Activated T-cell treated with anti-CD3 and anti-CD28 coated beads for 48 hours (primary cell): ENCODE measurements around the gene ITCH.
A peak's percentile ranks its signal among the peaks of the same experiment; 100 is the strongest.

Source experiments
- DNase-seq: peaks from one replicate; pipeline ENCODE4 v3.0.0-alpha.2; 2020; ENCODE audit warnings: low read depth

The ITCH gene

GRCh38 chr20:34552569-34552968, 189.5 kb downstream of the ITCH start:
- DNase-seq = no peak

DNA sequence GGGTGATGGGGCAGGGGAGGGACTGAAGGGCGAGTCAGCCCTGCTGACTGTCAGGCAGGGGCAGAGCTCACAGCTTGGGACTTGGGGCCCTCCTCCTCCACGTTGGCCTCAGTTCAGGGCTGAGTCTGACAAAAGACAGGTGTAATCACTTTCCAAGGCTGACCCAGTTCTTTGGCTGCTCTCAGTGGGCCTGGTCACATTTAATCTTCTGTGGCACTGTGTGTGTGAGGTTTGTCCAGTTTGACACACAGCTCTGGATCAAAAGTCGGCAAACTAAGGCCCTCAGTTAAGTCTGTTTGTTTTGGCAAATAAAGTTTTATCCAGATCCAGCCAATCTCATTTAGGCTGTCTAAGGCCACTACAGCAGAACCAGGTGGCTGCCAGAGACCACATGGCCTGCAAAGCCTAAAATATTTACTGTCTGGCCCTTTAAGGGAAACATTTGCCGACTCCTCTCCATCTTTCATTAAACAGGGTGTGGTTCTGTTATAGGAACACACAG, 190.3 kb downstream of the ITCH start:
- DNase-seq = no peak

DNA sequence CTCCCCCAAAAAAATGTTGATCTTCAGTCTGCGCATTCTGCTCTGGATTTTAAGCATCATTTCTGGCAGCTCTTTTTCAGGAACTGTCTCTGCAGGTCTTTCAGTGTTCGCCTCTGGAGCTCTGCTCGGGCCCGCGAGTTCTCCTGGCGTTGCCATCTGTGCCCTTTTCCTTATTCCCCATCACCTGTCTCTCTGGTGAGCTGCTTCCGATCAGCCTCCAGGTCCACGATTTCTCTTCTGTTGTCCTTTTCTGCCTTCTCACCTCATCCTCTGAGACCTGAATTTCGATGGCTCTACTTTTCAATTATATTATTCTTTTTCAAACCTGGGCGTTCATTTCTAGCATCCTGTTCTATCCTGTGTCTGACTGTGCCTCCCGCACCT, 194.9 kb downstream of the ITCH start:
- DNase-seq = no peak

DNA sequence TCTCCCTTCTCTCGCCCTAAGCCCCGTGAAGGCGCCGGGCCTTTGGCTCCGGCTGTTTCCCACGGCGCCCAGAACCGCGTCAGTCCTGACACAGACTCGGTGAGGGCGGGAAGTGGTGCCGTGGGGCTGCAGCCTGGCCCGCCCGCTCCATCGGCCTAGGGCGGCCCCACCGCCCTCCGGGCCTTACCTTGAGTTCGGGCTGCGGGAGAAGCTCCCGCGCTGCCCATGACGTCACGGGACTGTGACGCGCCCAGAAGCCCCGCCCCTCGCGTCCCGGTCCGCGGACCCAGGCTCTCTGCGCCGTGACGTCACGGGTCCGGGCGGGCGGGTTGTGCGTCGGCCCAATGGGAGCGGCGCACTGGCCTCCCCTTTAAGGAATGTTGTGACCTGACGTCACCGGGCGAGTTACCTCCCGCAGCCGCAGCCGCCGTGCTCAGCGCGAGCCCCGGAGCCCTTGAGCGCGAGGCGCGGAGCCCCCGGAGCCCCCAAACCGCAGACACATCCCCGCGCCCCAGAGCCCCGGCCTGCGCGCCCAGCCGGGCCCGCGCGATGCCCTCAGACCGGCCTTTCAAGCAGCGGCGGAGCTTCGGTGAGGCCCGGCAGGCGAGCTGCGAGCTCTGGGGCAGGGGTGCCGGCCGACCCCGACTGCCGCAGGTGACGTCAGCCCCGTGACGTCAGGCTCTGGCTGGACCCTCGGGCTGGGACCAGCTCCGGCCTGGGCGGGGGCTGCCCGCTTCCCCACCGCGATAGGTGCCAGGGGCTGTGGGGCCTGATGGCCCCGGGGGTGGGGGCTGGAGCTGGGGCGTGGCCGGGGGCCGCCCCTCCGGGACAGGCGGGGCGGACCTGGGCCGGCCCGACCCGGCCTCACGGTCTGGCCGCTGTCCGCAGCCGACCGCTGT, 195.5 kb downstream of the ITCH start, which contains the start of gene MAP1LC3A:
Gene MAP1LC3A (plus strand): TSS at position 399 of the 899 bp plus-strand sequence. CDS start 151 bp downstream, at position 550.
- peak; percentile 90 for DNase-seq

DNA sequence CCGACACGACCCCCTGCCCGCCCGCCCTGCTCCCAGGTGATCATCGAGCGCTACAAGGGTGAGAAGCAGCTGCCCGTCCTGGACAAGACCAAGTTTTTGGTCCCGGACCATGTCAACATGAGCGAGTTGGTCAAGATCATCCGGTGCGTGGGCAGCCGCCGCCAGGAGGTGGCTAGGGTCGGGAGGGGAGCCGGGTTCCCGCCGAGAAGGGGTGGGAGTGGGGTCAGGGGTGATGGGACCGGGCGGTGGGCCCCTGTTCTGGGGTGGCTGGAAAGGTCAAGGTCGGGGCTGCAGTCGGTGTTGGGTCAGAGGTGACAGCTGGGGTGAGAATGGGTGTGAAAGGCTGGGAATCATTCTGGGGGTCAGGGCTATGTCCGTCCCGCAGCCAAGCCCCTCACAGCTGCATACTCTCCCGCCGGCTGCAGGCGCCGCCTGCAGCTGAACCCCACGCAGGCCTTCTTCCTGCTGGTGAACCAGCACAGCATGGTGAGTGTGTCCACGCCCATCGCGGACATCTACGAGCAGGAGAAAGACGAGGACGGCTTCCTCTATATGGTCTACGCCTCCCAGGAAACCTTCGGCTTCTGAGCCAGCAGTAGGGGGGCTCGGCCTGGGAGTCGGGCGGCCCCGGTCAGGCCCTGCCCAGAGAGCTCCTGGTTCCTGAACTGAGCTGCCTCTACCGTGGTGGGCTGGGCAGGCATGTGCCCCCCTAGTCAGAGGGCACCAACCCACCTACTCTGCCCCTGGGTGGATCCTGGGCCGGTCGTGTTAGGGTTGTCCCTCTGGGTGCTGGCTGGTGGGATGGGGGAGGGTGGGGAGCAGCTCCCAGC, 196.5 kb downstream of the ITCH start:
- DNase-seq = no peak

DNA sequence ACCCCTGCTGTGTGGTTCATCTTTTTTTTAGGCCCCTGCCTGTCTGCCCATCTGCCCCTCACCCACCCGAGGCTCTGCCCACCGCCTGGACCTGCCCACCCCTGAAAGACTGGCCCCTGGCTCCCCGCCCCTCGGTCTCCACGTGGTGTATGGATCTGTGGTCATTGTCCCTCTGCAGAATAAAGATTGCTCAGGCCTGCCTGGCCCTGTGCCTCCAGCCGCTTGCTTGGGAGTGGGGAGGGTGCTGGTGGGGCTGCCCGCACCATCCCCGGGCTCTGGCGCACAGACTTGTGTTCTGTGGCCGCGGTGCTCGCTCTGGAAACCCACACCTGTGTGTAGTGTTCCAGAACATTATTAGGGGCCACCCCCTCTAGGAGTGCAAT, 197.1 kb downstream of the ITCH start:
- DNase-seq = no peak

GRCh38 chr20:34560614-34561013, 197.5 kb downstream of the ITCH start:
- DNase-seq = no peak
